Kidney epithelial cell (primary cell): ENCODE data around the gene SMC3. TPM values are rescaled to one million over a fixed set of nuclear protein-coding genes. Genes with fewer than 3 reads are reported as not detected.

Experiments
- DNase-seq: peaks from one replicate; pipeline ENCODE4 v3.0.0-alpha.2; 2010; ENCODE audit warnings: low read depth
- H3K27me3 ChIP-seq: 2 replicates; pipeline ENCODE4 v1.6.0; 2011; ENCODE audit warnings: low read length; ENCODE audit not compliant: control insufficient read depth, insufficient read depth
- H3K36me3 ChIP-seq: 2 replicates; pipeline ENCODE4 v1.5.1; 2011; ENCODE audit warnings: low read length; ENCODE audit not compliant: control insufficient read depth, insufficient read depth
- H3K4me3 ChIP-seq: 2 replicates; pipeline ENCODE4 v1.5.1; 2011; ENCODE audit warnings: low read depth, mild to moderate bottlenecking, control low read depth, low read length
- total RNA-seq: library from RNA; depleted of rRNA; stranded (reverse); fragments of >200 nt; gene quantifications from 2 replicates; pipeline ENCODE4 v1.2.3, GENCODE V29; 2015
- TF ChIP-seq, protein P1 (sequence below): IDR thresholded peaks from 2 replicates; pipeline ENCODE4 v1.5.1; 2011; ENCODE audit warnings: mild to moderate bottlenecking, moderate library complexity, low read length, control low read depth, inconsistent platforms; ENCODE audit not compliant: insufficient read depth, poor library complexity, severe bottlenecking

Gene SMC3
- total RNA-seq, 1 donor from 2014 or later, result 35.3 TPM

DNA sequence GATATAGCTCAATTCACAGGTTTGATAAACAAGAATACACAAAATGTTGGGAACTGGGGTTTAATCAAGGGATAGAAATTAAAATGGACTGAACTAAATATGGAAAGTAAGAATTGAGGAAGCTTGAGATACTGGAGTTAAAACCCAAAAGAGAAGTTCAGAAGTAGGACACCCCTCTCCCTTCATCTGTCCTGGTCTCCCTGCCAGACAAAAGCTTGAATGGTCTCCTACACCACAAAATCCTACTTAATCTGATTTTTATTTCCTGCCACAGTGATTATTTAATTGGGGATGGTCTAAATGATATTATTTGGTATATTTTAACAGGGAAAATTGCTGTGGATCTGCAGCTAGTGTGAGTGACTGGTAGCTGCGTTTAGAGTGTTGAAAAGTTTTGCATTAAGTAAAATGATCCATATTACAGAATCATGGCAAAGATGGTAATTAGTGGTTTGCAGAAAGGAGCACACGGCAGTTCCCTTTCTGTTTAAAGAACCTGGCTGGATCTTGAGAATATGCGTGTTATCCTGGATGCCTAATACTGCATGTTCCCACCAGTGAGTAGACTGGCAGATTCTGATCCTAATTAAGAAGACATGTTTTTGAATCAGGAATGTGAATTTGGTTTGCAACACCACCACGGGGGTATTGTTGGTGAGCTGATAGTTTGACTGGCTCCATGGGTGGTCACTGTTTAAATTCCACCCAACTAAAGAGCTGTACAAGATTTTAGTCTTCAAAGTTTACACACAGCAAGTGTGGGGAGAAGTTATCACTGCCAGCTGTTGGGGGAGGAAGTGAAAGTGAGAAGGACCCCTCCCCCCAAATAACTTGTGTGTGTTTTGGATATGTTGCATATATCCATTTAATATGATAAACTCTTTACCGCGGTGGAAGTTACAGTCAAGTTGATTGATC is 82.1 kb downstream of the SMC3 start:
- Histone ChIP-seq H3K4me3 (no peak overlapping the region), H3K27me3 (no peaks in the 10 kb centered on the region), H3K36me3 (no peaks in the 10 kb centered on the region)
- no peak for DNase-seq
- TF ChIP-seq, protein P1, sequence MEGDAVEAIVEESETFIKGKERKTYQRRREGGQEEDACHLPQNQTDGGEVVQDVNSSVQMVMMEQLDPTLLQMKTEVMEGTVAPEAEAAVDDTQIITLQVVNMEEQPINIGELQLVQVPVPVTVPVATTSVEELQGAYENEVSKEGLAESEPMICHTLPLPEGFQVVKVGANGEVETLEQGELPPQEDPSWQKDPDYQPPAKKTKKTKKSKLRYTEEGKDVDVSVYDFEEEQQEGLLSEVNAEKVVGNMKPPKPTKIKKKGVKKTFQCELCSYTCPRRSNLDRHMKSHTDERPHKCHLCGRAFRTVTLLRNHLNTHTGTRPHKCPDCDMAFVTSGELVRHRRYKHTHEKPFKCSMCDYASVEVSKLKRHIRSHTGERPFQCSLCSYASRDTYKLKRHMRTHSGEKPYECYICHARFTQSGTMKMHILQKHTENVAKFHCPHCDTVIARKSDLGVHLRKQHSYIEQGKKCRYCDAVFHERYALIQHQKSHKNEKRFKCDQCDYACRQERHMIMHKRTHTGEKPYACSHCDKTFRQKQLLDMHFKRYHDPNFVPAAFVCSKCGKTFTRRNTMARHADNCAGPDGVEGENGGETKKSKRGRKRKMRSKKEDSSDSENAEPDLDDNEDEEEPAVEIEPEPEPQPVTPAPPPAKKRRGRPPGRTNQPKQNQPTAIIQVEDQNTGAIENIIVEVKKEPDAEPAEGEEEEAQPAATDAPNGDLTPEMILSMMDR, result no peak

DNA sequence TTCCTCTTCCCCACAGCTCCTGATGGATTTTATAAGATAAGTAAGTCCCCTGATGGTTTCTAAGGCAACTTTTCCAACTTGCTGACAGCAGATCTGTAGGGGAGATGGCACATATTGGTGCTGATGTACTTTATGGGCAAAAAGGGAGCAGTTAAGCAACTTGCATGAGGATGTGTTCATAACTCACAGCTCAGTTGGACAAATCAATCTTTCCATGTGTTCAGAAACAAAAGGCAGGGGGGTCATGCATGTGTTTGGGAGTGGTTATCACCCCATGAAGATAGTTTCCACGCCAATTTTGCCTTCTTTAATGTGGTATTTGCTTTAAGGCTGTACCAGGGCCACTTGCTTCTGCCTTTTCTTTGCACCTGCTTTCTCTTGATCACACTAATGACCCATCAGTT is 82.8 kb downstream of the SMC3 start:
- no peak overlapping the region for H3K4me3 ChIP-seq
- DNase-seq, result no peak
- H3K27me3 ChIP-seq, result no peaks in the 10 kb centered on the region
- TF ChIP-seq, protein P1, result no peak
- no peaks in the 10 kb centered on the region for H3K36me3 ChIP-seq

DNA sequence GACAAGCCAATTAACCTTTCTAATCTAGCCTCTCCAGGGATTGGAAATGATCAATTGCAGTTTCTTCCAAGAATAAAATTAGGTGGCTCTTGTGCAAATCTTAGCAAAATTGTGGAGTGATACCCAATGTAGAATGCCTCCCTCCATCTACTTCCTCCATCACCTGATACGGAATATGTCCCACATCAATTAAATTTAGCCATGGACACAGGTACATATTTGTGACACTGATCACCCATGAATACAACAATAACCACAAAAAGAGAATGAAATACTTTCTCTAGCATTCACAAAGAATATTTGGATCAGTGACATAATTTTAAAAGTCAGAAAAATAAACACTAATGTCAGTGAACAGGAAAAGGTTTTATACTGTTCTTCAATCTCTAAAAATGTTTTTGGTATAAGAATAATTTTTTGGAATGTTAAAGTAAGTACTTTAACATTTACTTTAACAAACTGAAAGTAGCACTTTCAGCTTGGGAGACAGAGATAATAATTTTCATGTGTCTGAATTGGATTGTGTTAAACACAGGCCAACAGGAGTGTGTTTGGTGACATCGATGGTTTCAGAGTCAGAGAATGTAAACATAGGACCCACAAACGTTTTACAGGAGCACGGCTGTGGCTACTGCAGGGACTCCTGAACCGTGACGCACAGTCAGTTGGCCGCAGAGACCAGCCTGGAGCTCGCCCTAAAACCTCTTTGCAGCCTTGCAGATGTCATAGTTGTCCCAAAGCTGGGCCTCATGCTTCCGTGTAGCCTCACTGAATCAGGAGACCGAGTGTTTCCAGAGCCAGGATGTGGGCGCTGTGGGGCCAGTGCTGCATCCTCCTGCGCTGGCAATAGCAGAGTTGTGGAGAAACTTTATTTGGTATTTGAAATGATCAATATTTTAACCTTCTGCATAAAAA is 83.8 kb downstream of the SMC3 start:
- Histone ChIP-seq H3K27me3 (no peaks in the 10 kb centered on the region), H3K36me3 (no peaks in the 10 kb centered on the region), H3K4me3 (no peak overlapping the region)
- peak; percentile 39 for DNase-seq
- TF ChIP-seq, protein P1, result no peak

DNA sequence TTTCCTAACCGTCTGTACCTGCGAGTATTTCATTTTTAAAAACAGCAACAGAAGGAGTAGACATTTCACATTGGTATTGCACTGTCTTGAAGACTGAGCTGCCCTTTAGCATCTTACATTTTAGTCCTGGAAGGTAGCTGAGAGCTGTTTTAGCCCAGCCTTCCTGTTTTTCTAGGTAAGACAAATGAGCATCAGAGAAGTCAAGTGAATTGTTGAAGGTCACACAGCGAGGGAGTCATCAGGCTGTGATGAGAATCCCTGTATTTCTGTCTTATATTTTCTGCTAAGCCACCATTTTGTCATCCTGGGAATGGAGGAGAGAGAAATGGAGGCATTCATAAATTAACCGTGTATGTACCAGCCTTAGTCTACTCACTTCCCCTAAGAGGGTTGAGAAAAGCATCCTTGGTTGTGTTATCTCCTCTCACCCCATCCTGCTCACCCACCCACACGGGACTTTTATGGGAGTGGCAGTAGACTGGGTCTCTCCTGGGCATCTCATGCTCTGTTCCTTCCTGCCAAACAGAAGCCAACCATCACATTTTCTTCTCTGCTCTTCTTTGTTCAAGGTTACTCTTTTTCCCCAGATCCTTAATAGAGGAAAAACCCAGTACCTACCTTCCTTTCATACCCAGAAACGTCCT is 85.1 kb downstream of the SMC3 start:
- Histone ChIP-seq H3K4me3 (no peak overlapping the region), H3K36me3 (no peaks in the 10 kb centered on the region), H3K27me3 (no peaks in the 10 kb centered on the region)
- TF ChIP-seq, protein P1, result no peak
- DNase-seq, result no peak

Other genes with a start within 250 kb of the SMC3 start
- 88.4 and 103 TPM in 2 replicates for gene DUSP5, start 69.8 kb upstream of the SMC3 start, total RNA-seq
- gene RBM20, start 76.6 kb downstream of the SMC3 start, total RNA-seq, result 3.3 and 3.8 TPM in 2 replicates